Peyer's patch (tissue), 4 donors: ENCODE measurements around the gene SATB1.
"Not testable (repeated sequence)": the region's sequence is repeated elsewhere in the genome, so short reads cannot be mapped to it uniquely, and the experiment has no call there.

Experiments
- POLR2A ChIP-seq, 2 donors: fragments of 450-650 bp; IDR thresholded peaks; one replicate each; pipeline ENCODE4 v1.5.1; 2017; ENCODE audit warnings: antibody characterized with exemption in 2 of 2, mild to moderate bottlenecking in 2 of 2, moderate library complexity in 2 of 2
- TF ChIP-seq, protein P1 (sequence below), 6 experiments: fragments of 450-650 bp in 4 of 6; fragments of 200-600 bp in 2 of 6; sonication (generic) in 1 of 6; IDR thresholded peaks; one replicate each; pipeline ENCODE4 v1.5.1; 2017 to 2019; ENCODE audit warnings: antibody characterized with exemption in 6 of 6, mild to moderate bottlenecking in 3 of 6, moderate library complexity in 1 of 6

DNA sequence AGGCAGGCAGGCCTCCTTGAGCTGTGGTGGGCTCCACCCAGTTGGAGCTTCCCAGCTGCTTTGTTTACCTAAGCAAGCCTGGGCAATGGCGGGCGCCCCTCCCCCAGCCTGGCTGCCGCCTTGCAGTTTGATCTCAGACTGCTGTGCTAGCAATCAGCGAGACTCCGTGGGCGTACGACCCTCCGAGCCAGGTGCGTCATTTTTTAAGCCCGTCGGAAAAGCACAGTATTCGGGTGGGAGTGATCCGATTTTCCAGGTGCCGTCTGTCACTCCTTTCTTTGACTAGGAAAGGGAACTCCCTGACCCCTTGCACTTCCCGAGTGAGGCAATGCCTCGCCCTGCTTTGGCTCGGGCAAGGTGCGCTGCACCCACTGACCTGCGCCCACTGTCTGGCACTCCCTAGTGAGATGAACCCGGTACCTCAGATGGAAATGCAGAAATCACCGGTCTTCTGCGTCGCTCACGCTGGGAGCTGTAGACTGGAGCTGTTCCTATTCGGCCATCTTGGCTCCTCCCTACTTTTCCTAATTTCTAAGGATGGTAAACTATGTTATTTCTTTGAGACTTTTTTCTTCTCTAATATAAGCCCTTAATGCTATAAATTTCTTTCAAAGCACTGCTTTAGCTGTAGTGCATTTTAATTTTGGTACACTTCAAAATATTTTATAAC, 94.2 kb downstream of the SATB1 start:
- not testable (repeated sequence) for TF ChIP-seq POLR2A (IDR thresholded peaks at IDR 0.05)
- TF ChIP-seq, protein P1, sequence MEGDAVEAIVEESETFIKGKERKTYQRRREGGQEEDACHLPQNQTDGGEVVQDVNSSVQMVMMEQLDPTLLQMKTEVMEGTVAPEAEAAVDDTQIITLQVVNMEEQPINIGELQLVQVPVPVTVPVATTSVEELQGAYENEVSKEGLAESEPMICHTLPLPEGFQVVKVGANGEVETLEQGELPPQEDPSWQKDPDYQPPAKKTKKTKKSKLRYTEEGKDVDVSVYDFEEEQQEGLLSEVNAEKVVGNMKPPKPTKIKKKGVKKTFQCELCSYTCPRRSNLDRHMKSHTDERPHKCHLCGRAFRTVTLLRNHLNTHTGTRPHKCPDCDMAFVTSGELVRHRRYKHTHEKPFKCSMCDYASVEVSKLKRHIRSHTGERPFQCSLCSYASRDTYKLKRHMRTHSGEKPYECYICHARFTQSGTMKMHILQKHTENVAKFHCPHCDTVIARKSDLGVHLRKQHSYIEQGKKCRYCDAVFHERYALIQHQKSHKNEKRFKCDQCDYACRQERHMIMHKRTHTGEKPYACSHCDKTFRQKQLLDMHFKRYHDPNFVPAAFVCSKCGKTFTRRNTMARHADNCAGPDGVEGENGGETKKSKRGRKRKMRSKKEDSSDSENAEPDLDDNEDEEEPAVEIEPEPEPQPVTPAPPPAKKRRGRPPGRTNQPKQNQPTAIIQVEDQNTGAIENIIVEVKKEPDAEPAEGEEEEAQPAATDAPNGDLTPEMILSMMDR (IDR thresholded peaks at IDR 0.05) = not testable (repeated sequence)
